GM21723 (cell line): ENCODE results near the gene ERN1.

Source experiments
- ATAC-seq: cut with Tn5 transposase; IDR thresholded peaks from one replicate; pipeline ENCODE4 v1.9.1; 2021; ENCODE audit warnings: mild to moderate bottlenecking, moderate library complexity; ENCODE audit not compliant: unreplicated experiment

The ERN1 gene

DNA sequence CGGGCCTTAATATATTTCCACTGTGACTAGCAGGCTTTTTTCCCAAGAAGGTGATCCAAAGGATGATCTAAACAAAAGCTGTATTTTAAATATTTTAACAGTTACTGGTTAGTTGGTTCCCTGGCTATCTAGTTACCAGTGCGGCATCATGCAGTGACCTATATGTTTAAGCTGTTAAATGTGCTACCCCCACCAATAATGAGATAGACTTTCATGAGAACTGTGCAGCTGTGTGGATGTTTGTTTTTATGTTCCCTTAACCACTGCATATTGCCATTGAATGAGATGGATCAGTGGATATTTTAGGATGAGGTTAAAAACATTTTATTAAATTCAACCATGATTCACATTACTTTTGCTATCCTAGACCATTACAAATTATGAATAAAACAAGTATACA lies 16.9 kb downstream of the ERN1 start:
- ATAC-seq, result no peak

GRCh38 chr17:64111831-64112230 lies 18.1 kb downstream of the ERN1 start:
- ATAC-seq, result no peak

GRCh38 chr17:64110379-64111152 lies 19.4 kb downstream of the ERN1 start:
- no peak for ATAC-seq

GRCh38 chr17:64109400-64109799 lies 20.5 kb downstream of the ERN1 start:
- no peak for ATAC-seq

DNA sequence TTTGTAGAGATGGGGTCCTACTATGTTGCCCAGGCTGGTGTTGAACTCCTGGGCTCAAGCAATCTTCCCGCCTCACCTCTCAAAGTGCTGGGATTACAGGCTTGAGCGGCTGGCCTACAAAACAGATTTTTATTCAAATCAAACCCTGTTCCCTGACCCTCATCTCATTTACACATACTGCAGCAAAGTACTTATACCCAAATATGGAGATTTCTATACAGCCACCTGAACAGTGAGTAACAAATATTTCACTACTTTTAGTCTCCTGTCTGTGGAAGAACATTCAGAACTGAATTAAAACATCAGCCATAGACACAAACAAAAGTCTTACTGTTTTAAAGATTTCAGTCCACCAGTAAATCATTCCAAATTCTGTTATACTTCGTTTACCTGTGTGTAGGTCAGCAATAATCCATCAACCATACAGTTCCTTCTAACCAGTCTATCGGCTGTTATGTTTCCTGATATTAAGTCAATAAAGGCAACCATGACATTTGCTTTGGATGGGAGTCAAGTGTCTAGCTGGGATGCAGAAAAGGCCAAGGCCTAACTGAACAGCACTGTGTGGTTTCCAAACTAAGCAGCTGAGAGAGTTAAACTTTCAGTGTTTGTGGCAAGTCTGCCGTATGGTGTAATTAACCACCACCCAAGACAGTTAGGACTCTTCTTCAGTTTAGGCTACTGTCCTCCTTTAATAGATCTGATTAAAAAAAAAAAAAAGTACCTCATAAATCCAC lies 22.3 kb downstream of the ERN1 start:
- no peak for ATAC-seq

DNA sequence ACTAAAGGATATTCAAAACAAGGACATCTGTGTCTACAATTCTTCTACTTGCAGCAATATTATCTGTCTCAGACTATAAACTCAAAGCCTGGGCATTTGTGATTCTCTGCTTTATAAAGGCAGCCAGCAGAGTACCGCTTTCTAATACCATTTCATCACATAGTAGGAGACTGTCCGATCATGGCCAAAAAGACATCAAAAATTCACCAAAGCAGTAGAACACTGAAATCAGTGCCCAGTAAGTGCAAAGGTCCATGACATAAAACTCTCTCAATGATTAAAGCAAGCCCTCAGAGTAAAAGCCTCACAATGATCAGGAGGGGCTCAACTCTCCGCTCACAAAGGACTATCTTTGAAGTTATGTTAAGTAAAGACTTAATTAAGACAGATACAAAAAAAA lies 23.0 kb downstream of the ERN1 start:
- ATAC-seq, result no peak

DNA sequence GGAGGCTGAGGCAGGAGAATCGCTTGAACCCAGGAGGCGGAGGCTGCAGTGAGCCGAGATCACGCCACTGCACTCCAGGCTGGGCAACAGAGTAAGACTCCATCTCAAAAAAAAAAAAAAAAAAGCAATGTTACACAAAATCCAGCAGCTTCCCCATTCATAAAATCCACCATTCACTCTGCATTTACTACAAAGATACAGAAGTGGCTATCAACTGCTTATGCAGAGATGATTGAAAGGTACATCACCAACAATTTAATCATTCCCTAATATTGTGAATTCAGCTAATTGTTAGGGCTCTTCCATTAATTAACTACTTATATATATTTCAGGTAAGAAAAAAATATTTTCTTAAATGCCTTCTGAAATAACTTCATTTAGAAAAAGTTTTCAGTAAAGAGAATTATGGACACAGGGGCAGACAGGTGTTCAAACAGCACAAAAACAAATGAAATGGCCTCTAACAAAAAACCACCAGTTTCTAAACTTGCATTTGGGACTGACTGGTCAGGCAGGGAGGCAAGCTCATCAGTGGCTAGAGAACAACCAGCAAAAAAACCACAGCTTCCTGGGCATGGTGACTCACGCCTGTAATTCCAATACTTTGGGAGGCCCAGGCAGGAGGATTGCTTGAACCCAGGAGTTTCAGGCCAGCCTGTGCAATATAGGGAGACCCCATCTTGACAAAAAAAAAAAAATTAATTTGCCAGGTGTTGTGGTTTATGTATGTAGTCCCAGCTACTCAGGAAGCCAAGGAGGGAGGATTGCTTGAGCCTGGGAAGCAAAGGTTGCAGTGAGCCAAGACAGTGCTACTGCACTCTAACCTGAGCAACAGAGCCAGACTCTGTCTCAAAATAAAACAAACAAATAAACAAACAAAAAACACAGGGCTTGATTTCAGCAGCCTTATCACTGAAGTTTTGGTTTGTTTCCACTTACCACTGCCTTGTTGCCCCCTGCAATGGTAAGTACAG lies 26.3 kb downstream of the ERN1 start:
- ATAC-seq, result no peak

DNA sequence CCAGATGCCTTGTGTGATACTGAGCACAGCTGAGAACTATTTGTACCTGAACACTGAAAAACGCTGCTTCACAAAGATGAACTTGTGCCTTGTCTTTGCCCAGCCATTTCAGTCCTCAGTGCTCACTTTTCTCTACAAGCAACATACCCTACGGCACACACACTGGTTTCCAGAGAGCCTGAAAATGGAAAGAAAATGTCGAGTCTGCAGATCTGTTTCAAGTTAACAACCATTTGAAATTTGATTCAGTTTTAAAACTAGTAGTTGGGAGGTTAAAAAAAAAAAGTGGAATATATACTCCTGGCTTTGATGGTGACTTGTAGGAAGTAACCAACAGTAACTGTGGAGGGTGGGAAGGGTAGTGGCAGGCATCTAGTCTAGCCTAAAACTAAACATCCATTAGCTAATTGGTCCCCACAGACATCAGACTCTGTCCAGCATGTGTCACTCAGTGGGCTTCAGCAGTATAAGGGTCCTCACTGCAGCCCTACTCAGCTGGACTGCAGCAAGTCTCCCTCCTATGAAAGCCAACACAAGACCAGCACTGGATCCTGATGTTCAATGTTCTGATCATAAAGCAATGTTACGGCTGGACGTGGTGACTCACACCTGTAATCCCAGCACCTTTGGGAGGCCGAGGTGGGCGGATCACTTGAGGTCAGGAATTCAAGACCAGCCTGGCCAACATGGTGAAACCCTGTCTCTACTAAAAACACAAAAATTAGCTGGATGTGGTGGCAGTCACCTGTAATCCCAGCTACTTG lies 27.1 kb downstream of the ERN1 start:
- no peak for ATAC-seq

GRCh38 chr17:64099543-64099942 lies 30.4 kb downstream of the ERN1 start:
- ATAC-seq, result no peak

GRCh38 chr17:64097196-64097936 lies 32.6 kb downstream of the ERN1 start:
- ATAC-seq, result no peak

- ATAC-seq, result no peak
Observed at GRCh38 chr17:64096037-64096436, 33.9 kb downstream of the ERN1 start.

DNA sequence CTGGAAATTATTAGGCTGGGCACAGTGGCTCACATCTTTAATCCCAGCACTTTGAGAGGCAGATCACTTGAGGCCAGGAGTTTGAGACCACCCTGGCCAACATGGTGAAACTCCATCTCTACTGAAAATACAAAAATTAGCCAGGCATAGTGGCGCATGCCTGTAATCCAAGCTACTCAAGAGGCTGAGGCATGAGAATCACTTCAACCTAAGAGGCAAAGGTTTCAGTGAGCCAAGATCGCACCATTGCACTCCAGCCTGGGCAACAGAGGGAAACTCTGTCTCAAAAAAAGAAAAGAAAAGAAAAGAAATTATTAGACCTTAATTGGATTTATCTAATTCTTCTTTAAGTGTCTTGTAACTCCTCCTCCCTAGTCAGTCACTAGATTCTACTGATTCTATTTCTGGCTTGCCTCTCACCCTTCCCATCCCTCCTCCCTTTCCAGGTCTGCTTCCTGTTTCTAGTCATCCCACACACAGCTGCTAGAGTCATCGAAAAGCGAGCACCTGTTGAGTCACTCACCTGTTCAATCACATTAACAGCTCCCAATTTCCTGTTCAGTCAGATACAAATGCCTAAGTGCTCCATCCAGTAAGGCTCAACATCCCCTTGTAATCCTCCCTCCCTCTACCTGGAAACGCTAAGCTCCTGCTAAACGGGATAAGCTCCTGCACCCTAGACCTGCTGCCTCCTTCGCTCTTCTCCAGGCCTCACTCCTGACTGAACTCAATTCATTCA lies 34.6 kb downstream of the ERN1 start:
- no peak for ATAC-seq

DNA sequence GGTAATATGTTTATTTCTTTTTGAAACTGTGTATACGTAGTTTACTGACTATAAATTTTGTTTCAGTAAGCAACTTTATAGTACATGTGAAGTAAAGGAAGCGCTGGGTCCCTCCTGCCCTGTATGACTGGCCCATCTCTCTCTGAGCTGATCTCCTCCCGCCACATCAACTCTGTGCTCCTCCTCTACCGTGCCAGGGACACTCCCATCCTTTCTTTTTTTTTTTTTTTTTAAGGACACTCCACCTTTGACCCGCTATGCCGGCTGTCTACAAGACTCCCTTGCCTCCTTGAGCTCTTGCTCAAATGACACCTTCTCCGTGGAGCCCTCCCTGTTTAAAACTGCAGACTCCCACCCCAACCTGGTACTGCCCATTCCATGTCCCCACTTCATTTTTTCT lies 35.5 kb downstream of the ERN1 start:
- no peak for ATAC-seq

- ATAC-seq, result no peak
Observed at GRCh38 chr17:64092952-64093451, 36.9 kb downstream of the ERN1 start.

GRCh38 chr17:64092113-64092512 lies 37.8 kb downstream of the ERN1 start:
- ATAC-seq, result no peak

DNA sequence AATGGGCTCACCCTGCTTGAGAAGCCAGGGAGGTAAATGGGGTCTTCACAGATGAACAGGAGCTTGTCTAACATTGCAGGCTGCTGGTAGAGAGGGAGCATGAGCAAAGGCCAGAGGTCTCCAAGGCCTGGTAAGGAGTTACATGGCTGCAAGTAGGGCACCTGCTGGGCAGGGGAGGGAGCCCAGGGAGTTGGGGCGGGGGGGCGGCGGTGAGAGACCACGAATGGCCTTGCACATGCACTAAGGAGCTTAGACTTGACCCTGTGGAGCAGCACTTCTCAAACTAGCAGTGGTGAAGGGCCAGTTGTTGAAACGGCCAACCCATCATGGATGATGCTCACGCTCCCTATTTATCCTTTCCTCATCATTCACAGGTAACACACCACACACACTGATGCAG lies 38.4 kb downstream of the ERN1 start:
- ATAC-seq, result no peak

GRCh38 chr17:64091116-64091515 lies 38.8 kb downstream of the ERN1 start:
- peak; percentile 70 for ATAC-seq

GRCh38 chr17:64090144-64090543 lies 39.8 kb downstream of the ERN1 start:
- no peak for ATAC-seq
